Subcutaneous adipose tissue (tissue), 4 donors: ENCODE data around the gene PTPRN2. TPM values are rescaled to one million over a fixed set of nuclear protein-coding genes. Genes with fewer than 3 reads are reported as not detected.

ENCODE experiments used
- CTCF ChIP-seq: fragments of 450-650 bp; IDR thresholded peaks from one replicate; pipeline ENCODE4 v1.5.1; 2016; ENCODE audit warnings: low read depth, mild to moderate bottlenecking, control low read depth, antibody characterized with exemption, moderate library complexity
- total RNA-seq, 4 donors: library from RNA; depleted of rRNA; stranded (reverse); fragments of >200 nt; gene quantifications; one replicate each; pipeline ENCODE4 v1.1.0, GENCODE V29; 2016

PTPRN2 gene
- total RNA-seq, 4 donors from 2014 or later: 2.0 to 4.6 (median 3.7) TPM

GRCh38 chr7:158263110-158263963 lies 324.3 kb downstream of the PTPRN2 start:
- no peak for TF ChIP-seq CTCF

GRCh38 chr7:158262284-158263109 lies 325.1 kb downstream of the PTPRN2 start:
- TF ChIP-seq CTCF: no peak

- TF ChIP-seq CTCF: no peak
These were observed 326.0 kb downstream of the PTPRN2 start for GRCh38 chr7:158261362-158262235.

GRCh38 chr7:158260567-158261361 lies 326.9 kb downstream of the PTPRN2 start:
- TF ChIP-seq CTCF: no peak

- TF ChIP-seq CTCF: no peak
These were observed 327.8 kb downstream of the PTPRN2 start for GRCh38 chr7:158259671-158260418.

- TF ChIP-seq CTCF: no peak
These were observed 328.5 kb downstream of the PTPRN2 start for GRCh38 chr7:158259141-158259540.
